Measurements from ENCODE around the gene PRR35. TPM values are rescaled to one million over a fixed set of nuclear protein-coding genes. Genes with fewer than 3 reads are reported as not detected.
A peak's percentile ranks its signal among the peaks of the same experiment; 100 is the strongest.

PRR35 gene
- total and polyA plus RNA-seq, 4 donors = not detected

DNA sequence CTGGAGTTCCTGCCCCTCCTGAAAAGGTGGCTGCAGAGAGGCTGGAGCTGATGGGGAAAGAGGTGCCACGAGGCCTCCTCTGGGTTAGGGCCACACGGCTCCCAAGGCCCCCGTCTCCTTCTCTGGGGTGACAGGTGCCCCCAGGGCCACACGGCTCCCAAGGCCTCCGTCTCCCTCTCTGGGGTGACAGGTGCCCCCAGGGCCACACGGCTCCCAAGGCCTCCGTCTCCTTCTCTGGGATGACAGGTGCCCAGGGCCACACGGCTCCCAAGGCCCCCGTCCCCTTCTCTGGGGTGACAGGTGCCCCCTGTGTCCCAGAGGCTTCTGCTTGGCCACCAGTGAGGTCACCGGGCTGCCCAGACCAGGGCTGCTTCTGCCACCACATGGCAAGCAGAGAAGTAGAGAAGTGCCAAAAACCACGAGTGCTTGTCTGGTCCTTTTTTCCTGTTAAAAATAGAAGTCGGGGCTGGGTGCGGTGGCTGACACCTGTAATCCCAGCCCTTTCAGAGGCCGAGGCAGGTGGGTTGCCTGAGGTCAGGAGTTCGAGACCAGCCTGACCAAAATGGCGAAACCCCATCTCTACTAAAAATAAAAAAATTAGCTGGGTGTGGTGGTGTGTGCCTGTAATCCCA, 28.6 kb upstream of the PRR35 start:
- DNase-seq (ENCODE audit: low spot score) = no peak
- Histone ChIP-seq H3K27me3 (ENCODE audit: control insufficient read depth in 4 of 4, insufficient read depth in 4 of 4, low read length in 3 of 4) (no peaks in the 10 kb centered on the region), H3K27ac (ENCODE audit: low read depth in 1 of 2, low read length in 2 of 2) (no peak overlapping the region), H3K36me3 (ENCODE audit: control insufficient read depth in 4 of 4, insufficient read depth in 3 of 4, low read depth in 1 of 4, low read length in 3 of 4) (peaks cover 0 to under 1% (median 0%) of the 10 kb centered on the region in 4 donors), H3K4me3 (ENCODE audit: low read depth in 1 of 3, low read length in 3 of 3) (no peak overlapping the region), H3K9me3 (ENCODE audit: control insufficient read depth in 4 of 4, low read length in 3 of 4) (no peaks in the 10 kb centered on the region), H3K4me1 (ENCODE audit: control insufficient read depth in 4 of 4, insufficient read depth in 4 of 4, low read length in 3 of 4) (peaks cover 35 to 64% (median 52%) of the 10 kb centered on the region in 4 donors), H3K9ac (ENCODE audit: low read depth in 1 of 2, low read length in 2 of 2) (no peak overlapping the region)
- no peak for TF ChIP-seq TAF1 (conservative IDR thresholded peaks at IDR 0.05)
- no peak for TF ChIP-seq YY1 (IDR thresholded peaks at IDR 0.05)
- TF ChIP-seq FOXA1 (IDR thresholded peaks at IDR 0.05) = no peak
- no peak for TF ChIP-seq RXRA (IDR thresholded peaks at IDR 0.05)
- no peak for TF ChIP-seq GABPA (IDR thresholded peaks at IDR 0.05 in 1 of 2, conservative IDR thresholded peaks at IDR 0.05 in 1 of 2)
- WGBS = 93% methylated on average over 16 of the region's 16 CpGs

DNA sequence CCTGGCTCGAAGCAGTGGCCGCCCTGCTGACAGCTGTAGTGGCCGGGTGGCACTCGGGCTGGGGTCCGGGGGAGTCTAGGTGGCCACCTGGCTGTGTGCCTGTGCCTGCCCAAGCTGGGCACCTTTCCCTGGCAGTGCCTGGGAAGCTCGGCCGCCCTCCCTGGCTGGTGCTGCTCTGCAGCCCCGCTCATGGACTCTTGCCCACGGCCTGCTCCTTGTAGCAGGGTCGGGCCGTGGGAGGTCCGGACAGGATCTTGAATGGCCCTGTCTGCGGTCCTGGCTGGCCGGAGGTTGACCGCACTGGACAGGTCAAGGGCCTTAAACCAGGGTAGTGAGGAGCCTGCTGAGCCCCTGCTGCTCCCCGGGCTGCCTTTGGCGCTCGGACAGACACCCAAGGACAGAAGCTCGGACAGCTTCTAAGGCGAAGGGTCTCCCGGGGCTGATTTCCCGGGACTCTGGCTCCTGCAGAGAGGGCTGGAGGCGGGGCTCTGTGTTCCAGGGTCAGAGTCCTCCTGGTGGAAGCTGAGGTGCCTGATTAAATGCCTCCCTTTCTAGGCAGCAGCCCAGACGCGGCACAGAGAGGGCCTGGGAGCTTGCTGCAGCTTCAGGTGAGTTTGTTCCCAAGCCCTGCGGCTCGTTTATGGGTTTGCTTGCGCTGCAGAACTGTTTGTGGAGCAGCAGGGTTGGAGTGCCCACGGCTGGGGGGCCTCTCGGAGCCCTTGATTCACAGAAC, 26.6 kb upstream of the PRR35 start:
- H3K27me3 ChIP-seq (ENCODE audit: control insufficient read depth in 4 of 4, insufficient read depth in 4 of 4, low read length in 3 of 4) = no peaks in the 10 kb centered on the region
- peak overlapping the region in 1 of 2 donors; percentile 10 for H3K9ac ChIP-seq (ENCODE audit: low read depth in 1 of 2, low read length in 2 of 2)
- DNase-seq (ENCODE audit: low spot score) = peak; percentile 61
- TF ChIP-seq GABPA (IDR thresholded peaks at IDR 0.05 in 1 of 2, conservative IDR thresholded peaks at IDR 0.05 in 1 of 2) (no peak), HNF4G (IDR thresholded peaks at IDR 0.05) (peak; percentile 61), RAD21 (IDR thresholded peaks at IDR 0.05) (peak in 1 of 2 donors; percentile 44), FOXA2 (IDR thresholded peaks at IDR 0.05) (no peak), TAF1 (conservative IDR thresholded peaks at IDR 0.05) (peak; percentile 59), HNF4A (conservative IDR thresholded peaks at IDR 0.05) (peak; percentile 82 to 85), RXRA (IDR thresholded peaks at IDR 0.05) (peak; percentile 47 to 53), YY1 (IDR thresholded peaks at IDR 0.05) (peak; percentile 92), SP1 (IDR thresholded peaks at IDR 0.05) (peak; percentile 66), JUND (IDR thresholded peaks at IDR 0.05) (no peak)
- TF ChIP-seq, protein P1, sequence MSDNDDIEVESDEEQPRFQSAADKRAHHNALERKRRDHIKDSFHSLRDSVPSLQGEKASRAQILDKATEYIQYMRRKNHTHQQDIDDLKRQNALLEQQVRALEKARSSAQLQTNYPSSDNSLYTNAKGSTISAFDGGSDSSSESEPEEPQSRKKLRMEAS (IDR thresholded peaks at IDR 0.05) = no peak
- TF ChIP-seq, protein P2, sequence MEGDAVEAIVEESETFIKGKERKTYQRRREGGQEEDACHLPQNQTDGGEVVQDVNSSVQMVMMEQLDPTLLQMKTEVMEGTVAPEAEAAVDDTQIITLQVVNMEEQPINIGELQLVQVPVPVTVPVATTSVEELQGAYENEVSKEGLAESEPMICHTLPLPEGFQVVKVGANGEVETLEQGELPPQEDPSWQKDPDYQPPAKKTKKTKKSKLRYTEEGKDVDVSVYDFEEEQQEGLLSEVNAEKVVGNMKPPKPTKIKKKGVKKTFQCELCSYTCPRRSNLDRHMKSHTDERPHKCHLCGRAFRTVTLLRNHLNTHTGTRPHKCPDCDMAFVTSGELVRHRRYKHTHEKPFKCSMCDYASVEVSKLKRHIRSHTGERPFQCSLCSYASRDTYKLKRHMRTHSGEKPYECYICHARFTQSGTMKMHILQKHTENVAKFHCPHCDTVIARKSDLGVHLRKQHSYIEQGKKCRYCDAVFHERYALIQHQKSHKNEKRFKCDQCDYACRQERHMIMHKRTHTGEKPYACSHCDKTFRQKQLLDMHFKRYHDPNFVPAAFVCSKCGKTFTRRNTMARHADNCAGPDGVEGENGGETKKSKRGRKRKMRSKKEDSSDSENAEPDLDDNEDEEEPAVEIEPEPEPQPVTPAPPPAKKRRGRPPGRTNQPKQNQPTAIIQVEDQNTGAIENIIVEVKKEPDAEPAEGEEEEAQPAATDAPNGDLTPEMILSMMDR (IDR thresholded peaks at IDR 0.05; ENCODE audit: low read depth, low read length, missing input control) = peak; percentile 22
- TF ChIP-seq, protein P3, sequence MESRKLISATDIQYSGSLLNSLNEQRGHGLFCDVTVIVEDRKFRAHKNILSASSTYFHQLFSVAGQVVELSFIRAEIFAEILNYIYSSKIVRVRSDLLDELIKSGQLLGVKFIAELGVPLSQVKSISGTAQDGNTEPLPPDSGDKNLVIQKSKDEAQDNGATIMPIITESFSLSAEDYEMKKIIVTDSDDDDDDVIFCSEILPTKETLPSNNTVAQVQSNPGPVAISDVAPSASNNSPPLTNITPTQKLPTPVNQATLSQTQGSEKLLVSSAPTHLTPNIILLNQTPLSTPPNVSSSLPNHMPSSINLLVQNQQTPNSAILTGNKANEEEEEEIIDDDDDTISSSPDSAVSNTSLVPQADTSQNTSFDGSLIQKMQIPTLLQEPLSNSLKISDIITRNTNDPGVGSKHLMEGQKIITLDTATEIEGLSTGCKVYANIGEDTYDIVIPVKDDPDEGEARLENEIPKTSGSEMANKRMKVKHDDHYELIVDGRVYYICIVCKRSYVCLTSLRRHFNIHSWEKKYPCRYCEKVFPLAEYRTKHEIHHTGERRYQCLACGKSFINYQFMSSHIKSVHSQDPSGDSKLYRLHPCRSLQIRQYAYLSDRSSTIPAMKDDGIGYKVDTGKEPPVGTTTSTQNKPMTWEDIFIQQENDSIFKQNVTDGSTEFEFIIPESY (IDR thresholded peaks at IDR 0.05) = no peak
- TF ChIP-seq, protein P4, sequence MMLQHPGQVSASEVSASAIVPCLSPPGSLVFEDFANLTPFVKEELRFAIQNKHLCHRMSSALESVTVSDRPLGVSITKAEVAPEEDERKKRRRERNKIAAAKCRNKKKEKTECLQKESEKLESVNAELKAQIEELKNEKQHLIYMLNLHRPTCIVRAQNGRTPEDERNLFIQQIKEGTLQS (IDR thresholded peaks at IDR 0.05) = no peak
- TF ChIP-seq, protein P5, sequence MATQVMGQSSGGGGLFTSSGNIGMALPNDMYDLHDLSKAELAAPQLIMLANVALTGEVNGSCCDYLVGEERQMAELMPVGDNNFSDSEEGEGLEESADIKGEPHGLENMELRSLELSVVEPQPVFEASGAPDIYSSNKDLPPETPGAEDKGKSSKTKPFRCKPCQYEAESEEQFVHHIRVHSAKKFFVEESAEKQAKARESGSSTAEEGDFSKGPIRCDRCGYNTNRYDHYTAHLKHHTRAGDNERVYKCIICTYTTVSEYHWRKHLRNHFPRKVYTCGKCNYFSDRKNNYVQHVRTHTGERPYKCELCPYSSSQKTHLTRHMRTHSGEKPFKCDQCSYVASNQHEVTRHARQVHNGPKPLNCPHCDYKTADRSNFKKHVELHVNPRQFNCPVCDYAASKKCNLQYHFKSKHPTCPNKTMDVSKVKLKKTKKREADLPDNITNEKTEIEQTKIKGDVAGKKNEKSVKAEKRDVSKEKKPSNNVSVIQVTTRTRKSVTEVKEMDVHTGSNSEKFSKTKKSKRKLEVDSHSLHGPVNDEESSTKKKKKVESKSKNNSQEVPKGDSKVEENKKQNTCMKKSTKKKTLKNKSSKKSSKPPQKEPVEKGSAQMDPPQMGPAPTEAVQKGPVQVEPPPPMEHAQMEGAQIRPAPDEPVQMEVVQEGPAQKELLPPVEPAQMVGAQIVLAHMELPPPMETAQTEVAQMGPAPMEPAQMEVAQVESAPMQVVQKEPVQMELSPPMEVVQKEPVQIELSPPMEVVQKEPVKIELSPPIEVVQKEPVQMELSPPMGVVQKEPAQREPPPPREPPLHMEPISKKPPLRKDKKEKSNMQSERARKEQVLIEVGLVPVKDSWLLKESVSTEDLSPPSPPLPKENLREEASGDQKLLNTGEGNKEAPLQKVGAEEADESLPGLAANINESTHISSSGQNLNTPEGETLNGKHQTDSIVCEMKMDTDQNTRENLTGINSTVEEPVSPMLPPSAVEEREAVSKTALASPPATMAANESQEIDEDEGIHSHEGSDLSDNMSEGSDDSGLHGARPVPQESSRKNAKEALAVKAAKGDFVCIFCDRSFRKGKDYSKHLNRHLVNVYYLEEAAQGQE (IDR thresholded peaks at IDR 0.05) = peak; percentile 61
- 28% methylated on average over 30 of the region's 30 CpGs for WGBS
- peaks cover 35 to 59% (median 49%) of the 10 kb centered on the region in 4 donors for H3K4me1 ChIP-seq (ENCODE audit: control insufficient read depth in 4 of 4, insufficient read depth in 4 of 4, low read length in 3 of 4)
- peak overlapping the region; percentile 33 to 60 for H3K27ac ChIP-seq (ENCODE audit: low read depth in 1 of 2, low read length in 2 of 2)
- H3K4me3 ChIP-seq (ENCODE audit: low read depth in 1 of 3, low read length in 3 of 3) = peak overlapping the region in 2 of 3 donors; percentile 35 to 65
- peaks cover 3 to 16% (median 4%) of the 10 kb centered on the region in 4 donors for H3K36me3 ChIP-seq (ENCODE audit: control insufficient read depth in 4 of 4, insufficient read depth in 3 of 4, low read depth in 1 of 4, low read length in 3 of 4)
- no peaks in the 10 kb centered on the region for H3K9me3 ChIP-seq (ENCODE audit: control insufficient read depth in 4 of 4, low read length in 3 of 4)
